AG10803 (cell line): ENCODE data around the gene TRIM34.
"Not testable (repeated sequence)": the region's sequence is repeated elsewhere in the genome, so short reads cannot be mapped to it uniquely, and the experiment has no call there.

Experiments
- DNase-seq: peaks from one replicate; pipeline ENCODE4 v3.0.0; 2010; ENCODE audit warnings: low read depth
- H3K4me3 ChIP-seq: 2 replicates; pipeline ENCODE4 v1.5.1; 2011; ENCODE audit warnings: mild to moderate bottlenecking, low read length, control low read depth
- TF ChIP-seq, protein P1 (sequence below): conservative IDR thresholded peaks from 2 replicates; pipeline ENCODE4 v1.5.1; 2011; ENCODE audit warnings: mild to moderate bottlenecking, low read length, control low read depth, inconsistent platforms

TRIM34 gene

GRCh38 chr11:5646139-5646538 lies 21.3 kb downstream of the TRIM34 start:
- TF ChIP-seq, protein P1, sequence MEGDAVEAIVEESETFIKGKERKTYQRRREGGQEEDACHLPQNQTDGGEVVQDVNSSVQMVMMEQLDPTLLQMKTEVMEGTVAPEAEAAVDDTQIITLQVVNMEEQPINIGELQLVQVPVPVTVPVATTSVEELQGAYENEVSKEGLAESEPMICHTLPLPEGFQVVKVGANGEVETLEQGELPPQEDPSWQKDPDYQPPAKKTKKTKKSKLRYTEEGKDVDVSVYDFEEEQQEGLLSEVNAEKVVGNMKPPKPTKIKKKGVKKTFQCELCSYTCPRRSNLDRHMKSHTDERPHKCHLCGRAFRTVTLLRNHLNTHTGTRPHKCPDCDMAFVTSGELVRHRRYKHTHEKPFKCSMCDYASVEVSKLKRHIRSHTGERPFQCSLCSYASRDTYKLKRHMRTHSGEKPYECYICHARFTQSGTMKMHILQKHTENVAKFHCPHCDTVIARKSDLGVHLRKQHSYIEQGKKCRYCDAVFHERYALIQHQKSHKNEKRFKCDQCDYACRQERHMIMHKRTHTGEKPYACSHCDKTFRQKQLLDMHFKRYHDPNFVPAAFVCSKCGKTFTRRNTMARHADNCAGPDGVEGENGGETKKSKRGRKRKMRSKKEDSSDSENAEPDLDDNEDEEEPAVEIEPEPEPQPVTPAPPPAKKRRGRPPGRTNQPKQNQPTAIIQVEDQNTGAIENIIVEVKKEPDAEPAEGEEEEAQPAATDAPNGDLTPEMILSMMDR, result no peak
- no peak overlapping the region for H3K4me3 ChIP-seq
- no peak for DNase-seq

DNA sequence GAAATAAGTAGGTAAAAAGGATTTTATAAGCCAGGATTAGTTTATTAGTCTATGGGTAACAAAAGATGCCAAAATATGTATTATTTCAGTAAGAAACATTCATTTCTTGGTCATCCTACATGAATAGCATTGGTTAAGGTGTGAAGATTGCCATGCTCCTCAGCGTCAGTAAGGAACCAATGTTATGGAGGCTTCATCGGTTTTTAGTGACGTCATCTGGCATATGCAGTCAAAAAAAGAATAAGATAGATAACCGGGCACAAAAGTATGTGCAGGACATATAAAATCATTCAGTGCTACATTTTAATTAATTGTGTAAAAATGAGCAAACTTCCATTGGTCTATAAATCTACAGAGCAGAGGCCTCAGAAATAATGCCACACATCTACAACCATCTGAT lies 30.7 kb downstream of the TRIM34 start:
- H3K4me3 ChIP-seq, result no peak overlapping the region
- TF ChIP-seq, protein P1, result no peak
- DNase-seq, result no peak

DNA sequence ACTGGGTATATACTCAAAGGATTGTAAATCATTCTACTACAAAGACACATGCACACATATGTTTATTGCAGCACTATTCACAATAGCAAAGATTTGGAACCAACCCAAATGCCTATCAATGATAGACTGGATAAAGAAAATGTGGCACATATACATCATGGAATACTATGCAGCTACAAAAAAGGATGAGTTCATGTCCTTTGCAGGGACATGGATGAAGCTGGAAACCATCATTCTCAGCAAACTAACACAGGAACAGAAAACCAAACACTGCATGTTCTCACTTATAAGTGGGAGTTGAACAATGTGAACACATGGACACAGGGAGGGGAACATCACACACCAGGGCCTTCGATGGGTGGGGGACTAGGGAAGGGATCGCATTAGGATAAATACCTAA lies 32.2 kb downstream of the TRIM34 start:
- not testable (repeated sequence) for H3K4me3 ChIP-seq, DNase-seq

- DNase-seq, result no peak
- H3K4me3 ChIP-seq, result no peak overlapping the region
- TF ChIP-seq, protein P1, result no peak
These were observed 33.5 kb downstream of the TRIM34 start for GRCh38 chr11:5658318-5658717.

GRCh38 chr11:5663511-5663910 lies 38.7 kb downstream of the TRIM34 start:
- TF ChIP-seq, protein P1, result no peak
- H3K4me3 ChIP-seq, result no peak overlapping the region
- no peak for DNase-seq

DNA sequence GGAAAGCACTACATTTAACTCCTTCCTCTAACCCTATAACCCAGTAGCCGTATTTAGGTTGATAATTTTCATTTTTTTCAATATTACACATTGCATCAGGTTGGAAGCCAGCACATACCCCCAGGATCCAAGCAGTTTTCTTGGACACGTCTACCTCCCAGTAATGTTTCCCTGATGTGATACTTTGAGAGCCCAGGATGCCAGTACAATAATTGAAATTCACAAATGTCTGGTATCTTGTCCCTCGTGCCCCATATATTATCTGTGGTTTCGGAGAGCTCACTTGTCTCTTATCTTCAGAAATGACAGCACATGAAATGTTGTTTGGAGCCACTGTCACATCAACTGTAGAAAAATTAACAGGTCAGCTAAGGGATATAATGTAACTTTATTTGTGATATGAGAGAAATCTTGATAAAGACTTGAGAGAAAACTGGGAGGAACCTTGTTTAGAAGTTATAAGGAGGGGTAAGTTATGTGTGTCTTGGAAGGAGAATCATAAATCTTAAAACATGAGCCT lies 40.3 kb downstream of the TRIM34 start:
- no peak for DNase-seq
- TF ChIP-seq, protein P1, result no peak
- no peak overlapping the region for H3K4me3 ChIP-seq

DNA sequence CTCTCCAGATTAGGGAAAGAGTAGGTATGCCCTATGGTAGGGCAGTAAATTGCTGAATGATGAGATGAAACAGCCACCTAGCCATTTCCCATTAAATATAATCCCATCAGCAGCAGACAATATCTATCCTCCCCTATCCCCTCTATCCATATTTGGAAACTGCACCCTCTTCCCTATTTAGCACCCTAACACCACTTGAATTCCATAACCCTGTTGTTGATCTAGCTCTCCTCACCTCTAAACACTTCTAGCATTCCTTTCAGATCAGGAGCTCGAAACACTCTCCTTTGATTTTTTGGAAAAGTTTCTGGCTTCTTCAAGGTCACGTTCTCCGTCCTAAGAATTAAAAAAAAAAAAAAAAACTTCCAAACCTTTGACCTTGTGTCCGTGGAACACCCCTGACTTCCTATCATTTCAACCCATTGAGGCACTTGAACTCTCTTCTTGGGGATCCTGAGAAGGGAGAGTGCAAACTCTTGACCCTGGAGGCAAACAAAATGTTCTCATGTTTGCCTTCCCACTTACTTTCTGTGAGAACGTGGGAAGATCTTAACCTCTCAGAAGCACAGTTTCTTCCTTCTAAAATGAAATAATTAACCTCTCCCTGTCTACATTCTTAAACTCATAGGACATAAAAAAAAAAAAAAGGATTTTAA lies 41.1 kb downstream of the TRIM34 start:
- DNase-seq, result no peak
- TF ChIP-seq, protein P1, result no peak
- H3K4me3 ChIP-seq, result no peak overlapping the region

DNA sequence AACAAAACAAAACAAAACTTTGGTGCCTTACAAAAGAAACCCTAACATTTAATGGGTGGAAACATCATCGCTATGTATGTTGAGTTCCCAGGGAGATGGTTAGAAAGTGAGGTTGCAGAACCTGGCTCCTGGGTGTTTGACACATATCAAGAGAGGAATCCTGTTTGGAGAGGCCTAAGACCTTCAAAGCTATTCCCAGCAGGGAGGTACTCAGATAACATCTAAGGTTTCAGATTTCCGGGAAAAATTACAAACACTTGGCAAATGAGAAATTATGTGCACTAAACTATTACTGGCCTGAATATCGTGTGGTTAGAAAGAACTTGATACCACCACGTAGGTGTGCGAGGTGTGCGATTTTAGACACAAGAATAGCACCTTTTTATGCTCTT lies 41.6 kb downstream of the TRIM34 start:
- TF ChIP-seq, protein P1, result no peak
- H3K4me3 ChIP-seq, result no peak overlapping the region
- DNase-seq, result no peak
